Adipose tissue (tissue), 3 donors: ENCODE measurements around the gene ADGRL1. TPM values are rescaled to one million over a fixed set of nuclear protein-coding genes. Genes with fewer than 3 reads are reported as not detected.

Experiments
- H3K27ac ChIP-seq: one replicate; pipeline ENCODE4 v1.5.1; 2013; ENCODE audit warnings: low read depth, low read length
- whole genome bisulfite sequencing, 3 donors: extraction: QIAGEN DNeasy Blood & Tissue Kit; methylation state at CpG; one replicate each; pipeline ENCODE4 v1.1.7; 2013; 5-methylcytosine and 5-hydroxymethylcytosine counted together
- polyA plus RNA-seq, 3 donors: library from polyadenylated mRNA; stranded (reverse); fragments of 200-250 nt; gene quantifications; one replicate each; pipeline ENCODE4 v1.2.3, GENCODE V29; 2013
- donor health status: healthy with polysubstance abuse.
- donor health status: Bipolar disorder and iron deficiency.
- donor health status: healthy.

Gene ADGRL1
- polyA plus RNA-seq, 3 donors = 5.7 to 12.3 (median 11.3) TPM

GRCh38 chr19:14168259-14168972 lies 37.6 kb downstream of the ADGRL1 start:
- 83 to 88% (median 85%) methylated on average over 19 of the region's 19 CpGs for WGBS, 3 donors
- no peak overlapping the region for H3K27ac ChIP-seq

DNA sequence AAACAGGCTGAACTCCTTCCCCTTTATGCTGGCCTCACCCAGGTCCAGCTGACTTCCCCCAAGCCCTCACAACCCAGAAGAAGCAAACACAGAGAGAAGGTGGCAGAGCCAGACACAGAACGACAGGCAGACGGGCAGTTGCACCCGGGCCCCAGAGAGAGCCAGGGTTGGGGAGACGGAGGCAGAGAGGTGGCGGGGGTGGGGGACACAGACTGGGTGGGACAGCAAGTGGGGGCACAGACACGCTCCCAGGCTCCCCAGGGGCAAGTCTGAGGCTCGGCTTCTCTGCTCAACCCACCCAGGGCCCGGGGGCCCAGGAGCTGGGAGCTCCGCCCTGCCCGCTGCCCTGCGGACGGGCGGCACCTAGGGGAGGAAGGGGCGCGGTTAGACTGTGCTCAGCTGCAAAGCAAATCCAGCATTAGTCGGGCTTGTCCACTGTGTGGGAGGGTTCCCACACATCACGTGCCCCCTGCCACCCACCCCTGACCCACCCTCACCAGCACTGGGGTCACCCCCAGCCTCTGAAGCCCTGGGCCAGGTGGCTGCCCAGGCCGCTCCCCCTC lies 38.3 kb downstream of the ADGRL1 start:
- WGBS, 3 donors = 29 to 79% (median 33%) methylated on average over 16 to 18 of the region's 18 CpGs

GRCh38 chr19:14166999-14167575 lies 38.9 kb downstream of the ADGRL1 start:
- no peak overlapping the region for H3K27ac ChIP-seq
- WGBS, 3 donors = 24 to 75% (median 32%) methylated on average over 9 to 12 of the region's 12 CpGs

More for the DNA sequence above, 38.3 kb downstream of the ADGRL1 start:
- no peak overlapping the region for H3K27ac ChIP-seq

DNA sequence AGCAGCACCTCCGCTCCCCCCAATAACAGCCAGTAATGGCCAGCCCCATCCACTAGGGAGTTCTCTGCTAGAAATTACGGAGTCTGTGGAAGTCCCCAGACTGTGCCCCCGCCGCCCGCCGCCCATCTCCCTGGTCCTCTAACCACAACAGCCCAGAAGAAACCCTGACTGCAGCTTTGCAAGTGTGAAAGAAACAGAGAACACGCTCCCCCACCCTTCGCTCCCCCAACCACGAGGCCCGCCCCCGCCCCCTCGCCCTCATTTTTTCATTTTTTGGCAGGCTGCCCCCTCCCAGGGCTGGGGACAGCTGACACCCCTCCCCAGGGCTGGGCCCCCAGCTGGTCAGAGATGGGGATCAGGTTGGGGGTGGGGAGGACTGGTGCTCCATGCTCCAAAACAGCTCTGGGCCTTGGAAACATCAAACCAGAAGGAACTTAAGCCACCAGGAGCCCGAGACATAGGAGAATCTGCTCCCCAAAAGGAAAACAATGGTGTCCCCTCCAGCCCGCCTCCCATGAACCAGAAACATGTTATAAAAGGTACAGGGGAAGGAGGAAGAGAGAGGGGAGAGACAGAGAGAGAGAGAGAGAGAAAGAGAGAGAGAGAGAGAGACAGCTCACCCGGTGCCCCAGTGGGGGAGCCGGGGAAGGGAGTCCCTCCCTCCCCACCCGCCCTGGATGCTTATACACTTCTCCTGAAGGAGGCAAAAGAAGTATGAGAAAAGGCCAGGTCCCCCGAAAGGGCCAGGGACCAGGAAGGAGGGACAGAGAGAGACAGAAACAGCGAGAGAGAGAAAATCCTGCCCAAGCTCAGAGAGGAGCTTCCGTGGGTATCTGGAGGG lies 39.8 kb downstream of the ADGRL1 start:
- H3K27ac ChIP-seq = no peak overlapping the region

GRCh38 chr19:14164724-14165493 lies 41.1 kb downstream of the ADGRL1 start:
- WGBS, 3 donors = 80 to 83% (median 82%) methylated on average over 13 to 16 of the region's 16 CpGs
- H3K27ac ChIP-seq = no peak overlapping the region

More for the DNA sequence above, 39.8 kb downstream of the ADGRL1 start:
- WGBS, 3 donors = 49 to 77% (median 56%) methylated on average over 20 of the region's 20 CpGs

DNA sequence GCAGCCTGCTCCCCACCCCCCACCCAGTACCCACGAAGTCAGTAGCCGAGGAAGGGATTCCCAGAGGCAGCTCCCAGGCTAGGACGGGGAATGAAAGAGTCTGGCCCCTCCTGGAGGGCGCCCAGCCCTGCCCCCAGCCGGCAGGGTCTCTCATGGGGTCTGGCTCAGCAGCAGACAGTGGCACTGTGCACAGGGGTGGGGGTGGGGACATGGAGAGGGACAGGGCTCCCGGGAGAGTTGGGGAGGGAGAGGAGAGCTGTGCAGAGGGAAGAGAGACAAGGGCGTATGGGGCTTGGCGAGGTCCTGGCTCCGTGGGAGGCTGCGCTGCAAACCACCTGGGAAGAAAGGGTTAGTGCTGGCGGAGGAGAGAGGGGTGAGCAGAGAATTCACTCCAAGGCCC lies 41.9 kb downstream of the ADGRL1 start:
- WGBS, 3 donors = 76 to 83% (median 77%) methylated on average over 10 to 11 of the region's 11 CpGs
- H3K27ac ChIP-seq = no peak overlapping the region

DNA sequence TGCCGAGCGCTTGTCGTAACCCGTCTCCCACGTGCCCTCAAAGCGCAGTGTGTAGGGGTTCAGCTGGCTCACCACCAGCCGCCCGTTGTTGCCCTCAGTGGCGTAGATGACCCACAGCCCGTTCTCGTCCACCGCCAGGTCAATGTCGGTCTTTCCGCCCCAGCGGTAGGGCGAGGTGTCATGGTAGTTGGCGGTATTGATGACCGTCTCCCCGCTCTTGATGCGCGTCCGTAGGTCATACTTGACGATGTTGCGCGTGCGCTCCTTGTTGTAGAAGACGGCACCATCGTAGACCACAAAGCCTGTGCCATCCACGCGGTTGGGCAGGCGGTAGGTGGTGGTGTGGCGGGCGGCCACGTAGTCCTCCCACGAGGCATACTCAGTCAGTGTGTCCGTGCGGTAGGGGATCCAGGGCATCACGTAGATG lies 43.1 kb downstream of the ADGRL1 start:
- WGBS, 3 donors = 96 to 97% (median 96%) methylated on average over 38 of the region's 38 CpGs
- no peak overlapping the region for H3K27ac ChIP-seq

DNA sequence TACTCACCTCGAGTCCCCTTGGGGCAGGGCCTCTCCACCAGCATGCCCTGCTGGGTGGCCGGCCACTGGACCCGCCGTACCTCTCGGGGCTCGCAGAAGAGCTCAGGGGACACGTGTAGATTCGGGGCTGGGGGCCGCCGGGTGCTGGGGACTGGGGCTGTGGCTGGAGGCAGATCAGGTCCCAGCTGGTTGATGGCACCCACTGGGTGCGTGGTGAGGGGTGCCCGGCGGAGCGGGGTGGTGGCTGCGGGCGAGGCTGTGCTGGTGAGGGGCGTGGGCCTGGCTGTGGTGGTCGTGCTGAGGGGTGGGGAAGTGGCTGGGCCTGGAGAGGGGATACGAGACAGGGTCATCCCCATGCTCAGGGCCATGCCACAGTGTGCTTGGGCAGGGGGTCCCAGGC lies 44.7 kb downstream of the ADGRL1 start:
- no peak overlapping the region for H3K27ac ChIP-seq
- WGBS, 3 donors = 95 to 96% (median 95%) methylated on average over 13 to 19 of the region's 19 CpGs

DNA sequence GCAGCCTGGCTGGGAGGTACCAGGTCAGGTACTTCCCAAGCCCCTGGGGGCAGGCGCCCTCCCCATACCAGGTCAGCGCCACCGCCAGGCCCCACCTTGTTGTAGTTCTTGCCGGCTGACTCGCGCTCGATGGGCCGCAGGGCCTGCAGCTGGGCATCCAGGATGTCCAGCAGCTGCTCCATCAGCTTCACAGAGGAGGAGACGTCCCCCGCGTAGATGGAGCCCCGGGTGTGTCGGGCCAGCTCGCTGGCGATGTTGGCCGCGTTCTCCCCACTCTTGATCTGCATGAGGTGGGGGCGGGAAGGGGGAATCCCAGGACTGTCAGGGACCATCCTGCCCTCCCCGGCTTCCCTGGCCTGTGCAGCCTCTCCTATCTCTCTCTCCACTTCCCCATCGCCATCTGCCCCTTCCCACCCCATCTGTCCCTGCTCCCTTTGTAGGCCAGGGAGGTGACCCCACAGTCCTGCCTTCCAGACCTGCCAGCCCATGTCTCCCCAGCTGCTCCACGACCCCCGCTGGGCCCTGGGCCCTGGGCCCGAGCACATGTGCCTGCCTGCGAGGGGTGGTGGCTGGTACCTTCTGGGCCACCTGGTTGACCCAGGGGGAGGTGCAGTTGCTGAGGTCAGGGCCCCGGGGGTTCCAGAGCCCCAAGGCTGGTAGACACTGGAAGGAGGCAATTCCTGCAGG lies 45.8 kb downstream of the ADGRL1 start:
- WGBS, 3 donors = 87 to 89% (median 88%) methylated on average over 24 to 25 of the region's 25 CpGs
- H3K27ac ChIP-seq = no peak overlapping the region

DNA sequence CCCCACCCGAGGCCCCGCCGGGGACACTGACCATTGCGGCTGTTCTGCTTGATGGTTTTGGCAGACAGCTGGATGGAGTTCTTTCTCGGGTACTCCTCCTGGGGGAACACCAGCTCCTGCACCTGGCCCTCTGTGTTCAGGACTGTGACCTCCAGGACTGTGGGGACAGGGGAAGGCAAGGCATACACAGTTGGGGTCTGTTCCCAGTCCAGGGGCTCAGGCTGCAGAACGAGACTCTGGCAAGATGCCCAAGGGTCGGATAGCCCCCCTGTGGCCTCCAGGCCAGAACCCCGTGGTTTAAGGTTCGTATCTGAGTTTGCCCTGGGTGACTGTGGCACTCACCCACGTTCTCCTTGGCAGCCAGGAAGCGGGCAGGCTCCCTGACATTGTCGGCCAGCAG lies 46.9 kb downstream of the ADGRL1 start:
- 73 to 80% (median 78%) methylated on average over 12 of the region's 12 CpGs for WGBS, 3 donors
- no peak overlapping the region for H3K27ac ChIP-seq

- 87 to 90% (median 89%) methylated on average over 16 of the region's 16 CpGs for WGBS, 3 donors
- no peak overlapping the region for H3K27ac ChIP-seq
These were observed 47.5 kb downstream of the ADGRL1 start for GRCh38 chr19:14158276-14159023.

- H3K27ac ChIP-seq = no peak overlapping the region
- WGBS, 3 donors = 90 to 92% (median 91%) methylated on average over 26 of the region's 26 CpGs
These were observed 48.8 kb downstream of the ADGRL1 start for GRCh38 chr19:14156971-14157717.

GRCh38 chr19:14156122-14156521 lies 49.8 kb downstream of the ADGRL1 start:
- H3K27ac ChIP-seq = no peak overlapping the region
- WGBS, 3 donors = 88 to 93% (median 93%) methylated on average over 12 of the region's 12 CpGs

DNA sequence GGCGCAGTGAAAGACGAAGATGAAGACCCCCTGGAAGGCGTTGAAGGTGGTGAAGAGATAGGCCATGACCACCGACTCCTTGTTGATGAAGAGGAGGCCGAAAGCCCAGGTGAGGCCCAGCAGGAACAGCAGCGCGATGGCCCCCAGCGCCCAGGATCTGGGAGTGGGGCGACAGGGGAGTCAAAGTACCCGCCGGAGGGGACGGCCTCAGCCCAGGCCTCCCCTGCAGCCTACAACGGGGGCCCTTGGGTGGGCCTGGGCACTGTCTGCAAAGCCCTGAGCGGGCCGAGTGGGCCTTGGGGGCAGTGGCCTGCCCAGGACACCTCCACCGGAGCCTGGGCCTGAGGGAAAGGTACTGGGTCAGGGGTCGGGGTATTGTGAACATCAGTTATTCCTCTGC lies 50.6 kb downstream of the ADGRL1 start:
- 95 to 97% (median 96%) methylated on average over 12 to 17 of the region's 17 CpGs for WGBS, 3 donors
- no peak overlapping the region for H3K27ac ChIP-seq

GRCh38 chr19:14152713-14153112 lies 53.3 kb downstream of the ADGRL1 start:
- WGBS, 3 donors = 93 to 94% (median 93%) methylated on average over 12 of the region's 12 CpGs
- no peak overlapping the region for H3K27ac ChIP-seq
